Activated naive CD4-positive, alpha-beta T cell treated with anti-CD3 and anti-CD28 coated beads for 36 hours (primary cell): Measurements from ENCODE around the gene ZNF688. TPM values are rescaled to one million over a fixed set of nuclear protein-coding genes. Genes with fewer than 3 reads are reported as not detected.

Source experiments
- CTCF ChIA-PET: fragments of 350-600 bp; sonication (Branson Sonifier 250); formaldehyde crosslinking; loops from one replicate; lab custom pipeline; 2021; ENCODE audit warnings: antibody characterized with exemption; lab: Charles Lee
- DNase-seq: peaks from one replicate; pipeline ENCODE4 v3.0.0-alpha.2; 2020
- H3K27ac Mint-ChIP-seq: one replicate; pipeline ENCODE4 v1.8.0; 2021; ENCODE audit warnings: mild to moderate bottlenecking, mixed read lengths
- H3K27me3 Mint-ChIP-seq: one replicate; pipeline ENCODE4 v1.8.0; 2021; ENCODE audit warnings: low read depth, mixed read lengths
- H3K36me3 Mint-ChIP-seq: one replicate; pipeline ENCODE4 v1.8.0; 2021; ENCODE audit warnings: low read depth, mixed read lengths
- H3K4me1 Mint-ChIP-seq: one replicate; pipeline ENCODE4 v1.8.0; 2021; ENCODE audit warnings: low read depth, mixed read lengths
- H3K4me3 Mint-ChIP-seq: one replicate; pipeline ENCODE4 v1.8.0; 2021; ENCODE audit warnings: mild to moderate bottlenecking, moderate library complexity, mixed read lengths
- H3K9me3 Mint-ChIP-seq: one replicate; pipeline ENCODE4 v1.8.0; 2021; ENCODE audit warnings: mixed read lengths
- intact Hi-C: fragments of 100-400 bp; cut with micrococcal nuclease; formaldehyde crosslinking; loops from one replicate; pipeline ENCODE4 v1.15.1; 2023
- total RNA-seq, 2 experiments: library from RNA; stranded (reverse); gene quantifications; one replicate each; pipeline ENCODE4 v1.2.3, GENCODE V29; 2021

Gene ZNF688
- total RNA-seq, 2 experiments from 2014 or later, result 3.7 to 3.9 TPM

- intact Hi-C loops, result no loop called here
- no peak overlapping the region for H3K27ac Mint-ChIP-seq
Measured at GRCh38 chr16:30565526-30565925, 6.0 kb downstream of the ZNF688 start.

GRCh38 chr16:30562021-30562420 lies 9.5 kb downstream of the ZNF688 start:
- intact Hi-C loops, result no loop called here
- H3K27me3 Mint-ChIP-seq, result no peaks in the 10 kb centered on the region

More at GRCh38 chr16:30565526-30565925, 6.0 kb downstream of the ZNF688 start:
- H3K4me1 Mint-ChIP-seq, result peaks cover 40% of the 10 kb centered on the region
- H3K27me3 Mint-ChIP-seq, result no peaks in the 10 kb centered on the region
- H3K4me3 Mint-ChIP-seq, result no peak overlapping the region
- DNase-seq, result no peak
- CTCF ChIA-PET, result interaction anchor here (1.2 to 1.3 kb wide), 2 partner anchors 30 to 33 kb away, joined by 6 read pairs; no protein-coding TSS in a partner anchor
- no peaks in the 10 kb centered on the region for H3K36me3 Mint-ChIP-seq
- no peaks in the 10 kb centered on the region for H3K9me3 Mint-ChIP-seq

GRCh38 chr16:30561089-30561816 lies 10.3 kb downstream of the ZNF688 start:
- H3K9me3 Mint-ChIP-seq, result no peaks in the 10 kb centered on the region
- DNase-seq, result peak; percentile 35
- H3K27me3 Mint-ChIP-seq, result no peaks in the 10 kb centered on the region
- peak overlapping the region; percentile 76 for H3K4me3 Mint-ChIP-seq
- H3K4me1 Mint-ChIP-seq, result peaks cover 18% of the 10 kb centered on the region
- CTCF ChIA-PET, result interaction anchor here (0.5 to 2.1 kb wide), 5 partner anchors 11 to 712 kb away, joined by 3 to 7 read pairs (median 5); partner anchors contain the start of genes ZNF688 and ZNF747
- intact Hi-C loops, result no loop called here
- H3K27ac Mint-ChIP-seq, result peak overlapping the region; percentile 68
- H3K36me3 Mint-ChIP-seq, result peaks cover 5% of the 10 kb centered on the region

More at GRCh38 chr16:30562021-30562420, 9.5 kb downstream of the ZNF688 start:
- Mint-ChIP-seq H3K9me3 (no peaks in the 10 kb centered on the region), H3K27ac (no peak overlapping the region), H3K36me3 (peaks cover 4% of the 10 kb centered on the region), H3K4me3 (peak overlapping the region; percentile 76), H3K4me1 (peaks cover 22% of the 10 kb centered on the region)
- CTCF ChIA-PET, result interaction anchor here (0.5 to 2.1 kb wide), 3 partner anchors 10 to 85 kb away, joined by 5 to 7 read pairs (median 5); partner anchors contain the start of genes ZNF688 and ZNF747
- no peak for DNase-seq

- Mint-ChIP-seq H3K9me3 (no peaks in the 10 kb centered on the region), H3K27me3 (no peaks in the 10 kb centered on the region), H3K4me1 (peaks cover 20% of the 10 kb centered on the region), H3K36me3 (peaks cover 13% of the 10 kb centered on the region), H3K4me3 (no peak overlapping the region), H3K27ac (no peak overlapping the region)
- DNase-seq, result no peak
- CTCF ChIA-PET, result no interaction called here
- intact Hi-C loops, result loop anchor here (2.0 to 10.0 kb wide), 3 partner anchors 25 to 365 kb away; partner anchors contain the start of genes FBXL19, SRCAP and ZNF747
Measured at GRCh38 chr16:30559690-30560089, 11.8 kb downstream of the ZNF688 start.

- intact Hi-C loops, result loop anchor here (1.0 to 10.0 kb wide), 5 partner anchors 13 to 366 kb away; partner anchors contain the start of genes FBXL19, SRCAP, ZNF747 and ZNF785
- DNase-seq, result no peak
- CTCF ChIA-PET, result interaction anchor here (0.8 to 2.8 kb wide), 7 partner anchors 9 to 110 kb away, joined by 3 to 17 read pairs (median 4); no protein-coding TSS in a partner anchor
- Mint-ChIP-seq H3K27ac (peak overlapping the region; percentile 90), H3K27me3 (no peaks in the 10 kb centered on the region), H3K4me1 (peaks cover 27% of the 10 kb centered on the region), H3K36me3 (peaks cover 19% of the 10 kb centered on the region), H3K4me3 (peak overlapping the region; percentile 84), H3K9me3 (no peaks in the 10 kb centered on the region)
Measured at GRCh38 chr16:30558789-30559377, 12.6 kb downstream of the ZNF688 start.

GRCh38 chr16:30557957-30558788 lies 13.3 kb downstream of the ZNF688 start, which contains the start of gene ZNF764:
Gene ZNF764, minus strand, starts transcription at chr16:30558374. Its CDS starts 192 bp downstream, at chr16:30558182.
- CTCF ChIA-PET, result interaction anchor here (0.8 to 2.8 kb wide), 7 partner anchors 10 to 109 kb away, joined by 3 to 17 read pairs (median 4); no protein-coding TSS in a partner anchor
- Mint-ChIP-seq H3K27ac (peak within 1 kb of the TSS; percentile 90), H3K36me3 (peaks cover 23% of the 10 kb centered on the region), H3K9me3 (no peaks in the 10 kb centered on the region), H3K4me1 (peaks cover 34% of the 10 kb centered on the region), H3K4me3 (peak within 1 kb of the TSS; percentile 84), H3K27me3 (no peaks in the 10 kb centered on the region)
- peak; percentile 99 for DNase-seq
- intact Hi-C loops, result loop anchor here (1.0 to 10.0 kb wide), 5 partner anchors 14 to 367 kb away; partner anchors contain the start of genes FBXL19, SRCAP, ZNF747 and ZNF785

GRCh38 chr16:30557707-30557956 lies 13.9 kb downstream of the ZNF688 start:
- H3K36me3 Mint-ChIP-seq, result peaks cover 24% of the 10 kb centered on the region
- CTCF ChIA-PET, result interaction anchor here (0.7 to 2.8 kb wide), 6 partner anchors 11 to 108 kb away, joined by 3 to 17 read pairs (median 8); no protein-coding TSS in a partner anchor
- no peak for DNase-seq
- H3K27me3 Mint-ChIP-seq, result no peaks in the 10 kb centered on the region
- peak overlapping the region; percentile 90 for H3K27ac Mint-ChIP-seq
- intact Hi-C loops, result loop anchor here (10.0 kb wide), 2 partner anchors 137 to 367 kb away; partner anchors contain the start of genes FBXL19 and SRCAP
- no peaks in the 10 kb centered on the region for H3K9me3 Mint-ChIP-seq
- H3K4me1 Mint-ChIP-seq, result peaks cover 39% of the 10 kb centered on the region
- peak overlapping the region; percentile 84 for H3K4me3 Mint-ChIP-seq

- Mint-ChIP-seq H3K27ac (peak overlapping the region; percentile 74), H3K27me3 (no peaks in the 10 kb centered on the region), H3K4me3 (peak overlapping the region; percentile 59), H3K9me3 (no peaks in the 10 kb centered on the region), H3K36me3 (peaks cover 28% of the 10 kb centered on the region), H3K4me1 (peaks cover 51% of the 10 kb centered on the region)
- intact Hi-C loops, result loop anchor here (10.0 kb wide), 2 partner anchors 139 to 369 kb away; partner anchors contain the start of genes FBXL19 and SRCAP
- DNase-seq, result no peak
- CTCF ChIA-PET, result no interaction called here
Measured at GRCh38 chr16:30556125-30556473, 15.4 kb downstream of the ZNF688 start.

- CTCF ChIA-PET, result no interaction called here
- no peak for DNase-seq
- Mint-ChIP-seq H3K36me3 (peaks cover 28% of the 10 kb centered on the region), H3K27ac (peak overlapping the region; percentile 74), H3K27me3 (no peaks in the 10 kb centered on the region), H3K9me3 (no peaks in the 10 kb centered on the region), H3K4me3 (no peak overlapping the region), H3K4me1 (peaks cover 52% of the 10 kb centered on the region)
- intact Hi-C loops, result loop anchor here (10.0 kb wide), 2 partner anchors 139 to 369 kb away; partner anchors contain the start of genes FBXL19 and SRCAP
Measured at GRCh38 chr16:30555315-30556124, 16.0 kb downstream of the ZNF688 start.

- peaks cover 28% of the 10 kb centered on the region for H3K36me3 Mint-ChIP-seq
- CTCF ChIA-PET, result interaction anchor here (1.0 to 2.2 kb wide), 2 partner anchors 19 to 75 kb away, joined by 3 to 9 read pairs; no protein-coding TSS in a partner anchor
- DNase-seq, result no peak
- H3K27ac Mint-ChIP-seq, result no peak overlapping the region
- no peaks in the 10 kb centered on the region for H3K27me3 Mint-ChIP-seq
- no peak overlapping the region for H3K4me3 Mint-ChIP-seq
- H3K4me1 Mint-ChIP-seq, result peaks cover 52% of the 10 kb centered on the region
- no peaks in the 10 kb centered on the region for H3K9me3 Mint-ChIP-seq
- intact Hi-C loops, result loop anchor here (5.0 to 10.0 kb wide), 3 partner anchors 82 to 370 kb away; partner anchors contain the start of genes FBXL19, ITGAL and SRCAP
Measured at GRCh38 chr16:30554557-30555314, 16.8 kb downstream of the ZNF688 start.
